Ishikawa (cell line): ENCODE measurements around the gene IFI27L1.

Source experiments
- EP300 ChIP-seq: IDR thresholded peaks from 2 replicates; pipeline ENCODE4 v1.6.1; 2012; ENCODE audit warnings: borderline replicate concordance
- REST ChIP-seq: IDR thresholded peaks from 2 replicates; pipeline ENCODE4 v1.6.1; 2012; ENCODE audit warnings: low read depth, mild to moderate bottlenecking
- TAF1 ChIP-seq: IDR thresholded peaks from 2 replicates; pipeline ENCODE4 v1.6.1; 2012; ENCODE audit warnings: low read depth, mild to moderate bottlenecking
- YY1 ChIP-seq: IDR thresholded peaks from 2 replicates; pipeline ENCODE4 v1.6.1; 2012; ENCODE audit warnings: low read depth
- ZBTB7A ChIP-seq: IDR thresholded peaks from 2 replicates; pipeline ENCODE4 v1.6.1; 2012; ENCODE audit warnings: low read depth

GRCh38 chr14:94132285-94132887 lies 51.3 kb downstream of the IFI27L1 start:
- no peak for TF ChIP-seq ZBTB7A
- TF ChIP-seq REST: no peak
- TF ChIP-seq TAF1: no peak
- TF ChIP-seq EP300: no peak
- TF ChIP-seq YY1: no peak
